ENCODE measurements around the gene BATF. TPM values are rescaled to one million over a fixed set of nuclear protein-coding genes. Genes with fewer than 3 reads are reported as not detected.

BATF gene
- polyA plus RNA-seq, 3 donors: 1.2 to 17.2 (median 8.5) TPM

DNA sequence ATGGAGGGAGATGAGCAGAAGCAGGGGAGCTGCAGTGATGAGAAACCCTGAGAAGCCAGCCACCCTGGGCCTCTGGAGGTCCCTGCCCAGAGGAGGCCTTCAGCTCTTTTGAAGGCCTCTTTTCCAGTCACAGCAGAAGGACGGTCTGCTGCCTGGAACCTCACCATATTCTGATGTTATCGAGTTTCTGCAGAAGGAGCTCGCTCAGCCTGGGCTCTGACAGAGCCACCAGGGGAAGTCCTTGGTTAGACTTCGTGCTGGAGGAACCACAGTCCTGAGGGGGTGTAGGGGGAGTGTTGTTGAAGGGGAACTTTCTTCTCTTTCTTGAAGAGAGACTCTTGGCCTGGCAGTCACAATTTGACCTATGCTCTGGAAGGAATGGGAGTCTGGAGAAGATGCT lies 25.1 kb upstream of the BATF start:
- 50 to 81% (median 60%) methylated on average over 4 of the region's 4 CpGs for WGBS, 3 donors
- H3K27ac ChIP-seq (ENCODE audit: low read depth, low read length): no peak overlapping the region

DNA sequence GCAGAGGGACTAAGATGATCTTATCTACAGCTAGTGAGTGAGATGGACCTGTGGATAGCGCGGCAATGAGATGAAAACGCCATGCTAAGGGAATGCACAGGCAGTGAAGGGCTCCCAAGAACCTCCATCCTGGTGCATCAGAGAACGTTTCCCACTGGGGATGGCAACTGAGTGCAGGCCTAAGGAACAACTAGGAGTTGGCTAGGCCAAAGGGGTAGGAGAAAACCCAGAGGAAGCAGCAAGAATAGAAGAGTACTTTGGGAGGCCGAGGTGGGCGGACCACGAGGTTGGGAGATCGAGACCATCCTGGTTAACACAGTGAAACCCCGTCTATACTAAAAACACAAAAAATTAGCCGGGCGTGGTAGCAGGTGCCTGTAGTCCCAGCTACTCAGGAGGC lies 24.6 kb upstream of the BATF start:
- no peak overlapping the region for H3K27ac ChIP-seq (ENCODE audit: low read depth, low read length)
- WGBS, 3 donors: 93 to 96% (median 94%) methylated on average over 11 of the region's 11 CpGs

- H3K27ac ChIP-seq (ENCODE audit: low read depth, low read length): no peak overlapping the region
- whole genome bisulfite sequencing, 3 donors: 90 to 92% (median 92%) methylated on average over 16 of the region's 16 CpGs
Observed at GRCh38 chr14:75499084-75499875, 23.0 kb upstream of the BATF start.

- WGBS, 3 donors: 90 to 97% (median 92%) methylated on average over 3 of the region's 3 CpGs
- H3K27ac ChIP-seq (ENCODE audit: low read depth, low read length): no peak overlapping the region
Observed at GRCh38 chr14:75501080-75501479, 21.2 kb upstream of the BATF start.

DNA sequence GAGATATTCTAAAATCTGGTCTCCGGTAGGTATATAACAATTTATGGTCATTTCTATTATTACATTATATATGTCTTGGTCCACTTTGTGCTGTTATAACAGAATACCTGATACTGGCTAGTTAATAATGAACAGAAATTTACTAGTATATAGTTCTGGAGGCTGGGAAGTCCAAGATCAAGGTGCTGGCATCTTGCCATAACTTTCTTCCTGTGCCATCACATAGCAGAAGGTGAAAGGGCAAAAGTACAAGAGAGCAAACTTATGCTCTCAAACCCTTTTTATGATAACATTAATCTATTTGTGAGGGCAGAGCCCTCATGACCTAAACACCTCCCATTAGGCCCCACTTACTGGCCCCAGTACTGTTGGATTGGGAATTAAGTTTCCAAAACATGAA lies 17.9 kb upstream of the BATF start:
- H3K27ac ChIP-seq (ENCODE audit: low read depth, low read length): no peak overlapping the region
- WGBS, 3 donors: 98 to 100% (median 99%) methylated on average over 1 of the region's 1 CpG

- 91 to 97% (median 97%) methylated on average over 1 of the region's 1 CpG for WGBS, 3 donors
- H3K27ac ChIP-seq (ENCODE audit: low read depth, low read length): no peak overlapping the region
Observed at GRCh38 chr14:75506930-75507329, 15.3 kb upstream of the BATF start.

DNA sequence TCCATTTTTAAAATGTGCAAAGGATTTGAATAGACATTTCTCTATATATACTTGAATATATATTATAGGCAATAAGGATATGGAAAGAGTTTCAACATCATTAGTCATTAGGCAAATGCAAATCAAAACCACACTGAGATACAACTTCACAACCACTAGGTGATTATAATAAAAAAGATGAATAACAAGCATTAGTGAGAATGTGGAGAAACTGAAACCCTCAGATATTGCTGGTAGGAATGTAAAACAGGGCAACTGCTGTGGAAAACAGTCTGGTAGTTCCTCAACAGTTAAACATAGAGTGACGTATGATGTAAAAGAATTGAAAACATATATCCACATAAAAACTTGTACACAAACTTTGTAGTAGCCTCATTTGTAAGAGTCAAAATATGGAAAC lies 11.7 kb upstream of the BATF start:
- H3K27ac ChIP-seq (ENCODE audit: low read depth, low read length): no peak overlapping the region
- WGBS, 3 donors: 94 to 100% (median 95%) methylated on average over 1 of the region's 1 CpG

DNA sequence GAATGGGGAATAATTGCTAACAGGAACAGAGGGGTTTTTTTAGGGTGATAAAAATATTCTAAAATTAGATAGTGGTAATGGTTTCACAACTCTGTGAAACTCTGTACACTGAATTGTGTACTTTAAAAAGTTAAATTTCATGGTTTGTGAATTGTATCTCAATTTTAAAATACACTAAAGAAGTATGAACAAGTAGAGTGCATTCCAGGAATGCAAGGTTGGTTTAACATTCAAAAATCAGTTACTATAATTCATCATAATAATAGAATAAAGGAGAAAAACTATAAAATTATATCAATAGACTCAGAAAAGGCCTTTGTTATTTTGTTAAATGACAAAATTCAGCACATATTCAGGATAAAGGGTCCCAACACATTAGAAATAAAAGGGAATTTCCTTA lies 11.1 kb upstream of the BATF start:
- H3K27ac ChIP-seq (ENCODE audit: low read depth, low read length): no peak overlapping the region

GRCh38 chr14:75513911-75514672 lies 8.2 kb upstream of the BATF start:
- WGBS, 3 donors: 83 to 89% (median 89%) methylated on average over 12 of the region's 12 CpGs
- H3K27ac ChIP-seq (ENCODE audit: low read depth, low read length): no peak overlapping the region

GRCh38 chr14:75514673-75515628 lies 7.3 kb upstream of the BATF start:
- WGBS, 3 donors: 35 to 58% (median 37%) methylated on average over 29 of the region's 29 CpGs
- H3K27ac ChIP-seq (ENCODE audit: low read depth, low read length): no peak overlapping the region

GRCh38 chr14:75515629-75515996 lies 6.7 kb upstream of the BATF start:
- H3K27ac ChIP-seq (ENCODE audit: low read depth, low read length): no peak overlapping the region

GRCh38 chr14:75518625-75519024 lies 3.6 kb upstream of the BATF start:
- H3K27ac ChIP-seq (ENCODE audit: low read depth, low read length): no peak overlapping the region
- WGBS, 3 donors: 70 to 74% (median 71%) methylated on average over 4 of the region's 4 CpGs

More at GRCh38 chr14:75515629-75515996, 6.7 kb upstream of the BATF start:
- 24 to 55% (median 27%) methylated on average over 7 of the region's 7 CpGs for WGBS, 3 donors

DNA sequence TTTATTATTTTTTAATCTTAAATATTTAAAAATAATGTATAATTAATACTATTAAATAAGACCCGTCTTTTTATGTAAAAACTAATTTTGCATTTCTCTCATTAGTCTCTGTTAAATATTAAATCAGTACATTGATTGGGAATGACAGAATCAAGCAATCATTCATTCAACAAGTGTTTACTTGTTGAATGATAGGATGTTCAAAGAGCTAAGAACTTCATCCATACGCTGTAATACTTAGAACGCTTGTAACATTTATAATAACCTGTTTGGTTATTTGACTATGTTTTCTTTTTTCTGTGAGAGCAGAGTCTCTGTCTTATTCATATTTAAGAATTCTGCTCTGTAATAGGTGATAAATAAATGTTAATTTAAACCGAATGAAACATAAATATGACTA lies 2.9 kb upstream of the BATF start:
- 87 to 95% (median 94%) methylated on average over 4 of the region's 4 CpGs for WGBS, 3 donors
- no peak overlapping the region for H3K27ac ChIP-seq (ENCODE audit: low read depth, low read length)

GRCh38 chr14:75519826-75520728 lies 2.2 kb upstream of the BATF start:
- no peak overlapping the region for H3K27ac ChIP-seq (ENCODE audit: low read depth, low read length)
- WGBS, 3 donors: 88 to 92% (median 88%) methylated on average over 11 of the region's 11 CpGs

DNA sequence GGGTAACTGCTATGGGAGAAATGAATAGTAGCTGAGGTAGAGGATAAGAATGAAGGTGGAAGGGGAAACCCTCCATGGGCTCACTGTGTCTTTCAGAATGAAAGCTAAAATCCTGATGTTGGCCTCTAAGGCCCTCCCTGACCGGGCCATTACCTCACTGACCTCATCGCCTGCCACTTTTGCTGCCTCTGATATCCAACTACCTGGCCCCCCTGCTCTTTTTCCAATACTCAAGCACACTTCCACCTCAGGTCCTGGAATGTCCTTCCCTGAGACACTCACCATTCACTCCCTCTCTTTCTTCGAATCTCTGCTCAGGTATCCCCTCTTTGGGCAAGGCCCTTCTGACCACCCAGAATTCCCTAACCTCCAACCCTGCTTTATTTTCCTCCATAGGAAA lies 1.4 kb upstream of the BATF start:
- H3K27ac ChIP-seq (ENCODE audit: low read depth, low read length): no peak overlapping the region
- WGBS, 3 donors: 92 to 94% (median 93%) methylated on average over 3 of the region's 3 CpGs

DNA sequence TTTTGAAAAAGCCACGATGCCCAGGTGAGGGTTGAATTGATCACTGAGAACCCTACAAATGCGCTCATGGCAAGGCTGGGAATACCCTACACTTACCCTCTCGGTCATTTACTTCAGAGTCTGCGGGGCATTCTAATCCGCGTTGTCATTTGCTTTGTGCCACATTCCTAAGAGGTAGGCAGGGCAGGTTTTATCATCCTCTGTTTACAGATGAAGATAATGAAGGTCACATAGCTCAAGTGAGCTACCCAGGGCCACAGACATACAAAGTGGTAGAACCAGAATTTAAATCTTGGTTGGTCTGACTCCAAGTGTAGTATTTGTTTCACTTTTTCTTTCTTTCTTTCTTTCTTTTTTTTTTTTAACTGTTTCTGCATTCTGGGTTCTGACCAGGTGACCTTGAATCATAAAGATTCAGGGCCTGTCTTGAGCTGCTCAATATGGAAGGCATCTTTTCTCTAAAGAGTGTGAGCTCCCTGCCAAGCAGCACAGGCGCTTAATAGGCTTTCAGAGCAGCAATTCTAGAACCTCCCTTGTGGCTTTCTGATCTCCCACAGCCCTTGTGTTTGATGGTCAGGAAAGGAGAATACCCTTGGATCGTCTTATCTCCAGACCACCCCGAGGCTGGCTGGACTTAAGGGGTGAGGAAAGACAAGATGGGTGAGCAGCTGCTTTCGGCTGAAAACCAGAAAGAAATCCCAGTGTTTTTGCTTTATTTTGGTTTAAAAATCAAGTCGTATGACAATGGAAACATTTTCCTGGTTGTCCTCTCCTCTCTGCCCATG lies 662 bp upstream of the BATF start:
- WGBS, 3 donors: 36 to 68% (median 66%) methylated on average over 11 of the region's 11 CpGs
- no peak overlapping the region for H3K27ac ChIP-seq (ENCODE audit: low read depth, low read length)

GRCh38 chr14:75522983-75523318 lies 682 bp downstream of the BATF start:
- WGBS, 3 donors: 54 to 63% (median 54%) methylated on average over 1 of the region's 1 CpG
- no peak overlapping the region for H3K27ac ChIP-seq (ENCODE audit: low read depth, low read length)
